UCSD-AML1 (cell line): ENCODE results near the gene PRICKLE2.

Experiments
- DNase-seq: peaks from one replicate; lab custom pipeline; 2025; ENCODE audit not compliant: unreplicated experiment; lab: John Stamatoyannopoulos, UW

Gene PRICKLE2

GRCh38 chr3:64195789-64196188, 29.5 kb downstream of the PRICKLE2 start:
- DNase-seq, result no peak

GRCh38 chr3:64191822-64192221, 33.4 kb downstream of the PRICKLE2 start:
- no peak for DNase-seq

- no peak for DNase-seq
Measured at GRCh38 chr3:64190517-64191515, 34.5 kb downstream of the PRICKLE2 start.

- DNase-seq, result no peak
Measured at GRCh38 chr3:64188810-64189560, 36.3 kb downstream of the PRICKLE2 start.

DNA sequence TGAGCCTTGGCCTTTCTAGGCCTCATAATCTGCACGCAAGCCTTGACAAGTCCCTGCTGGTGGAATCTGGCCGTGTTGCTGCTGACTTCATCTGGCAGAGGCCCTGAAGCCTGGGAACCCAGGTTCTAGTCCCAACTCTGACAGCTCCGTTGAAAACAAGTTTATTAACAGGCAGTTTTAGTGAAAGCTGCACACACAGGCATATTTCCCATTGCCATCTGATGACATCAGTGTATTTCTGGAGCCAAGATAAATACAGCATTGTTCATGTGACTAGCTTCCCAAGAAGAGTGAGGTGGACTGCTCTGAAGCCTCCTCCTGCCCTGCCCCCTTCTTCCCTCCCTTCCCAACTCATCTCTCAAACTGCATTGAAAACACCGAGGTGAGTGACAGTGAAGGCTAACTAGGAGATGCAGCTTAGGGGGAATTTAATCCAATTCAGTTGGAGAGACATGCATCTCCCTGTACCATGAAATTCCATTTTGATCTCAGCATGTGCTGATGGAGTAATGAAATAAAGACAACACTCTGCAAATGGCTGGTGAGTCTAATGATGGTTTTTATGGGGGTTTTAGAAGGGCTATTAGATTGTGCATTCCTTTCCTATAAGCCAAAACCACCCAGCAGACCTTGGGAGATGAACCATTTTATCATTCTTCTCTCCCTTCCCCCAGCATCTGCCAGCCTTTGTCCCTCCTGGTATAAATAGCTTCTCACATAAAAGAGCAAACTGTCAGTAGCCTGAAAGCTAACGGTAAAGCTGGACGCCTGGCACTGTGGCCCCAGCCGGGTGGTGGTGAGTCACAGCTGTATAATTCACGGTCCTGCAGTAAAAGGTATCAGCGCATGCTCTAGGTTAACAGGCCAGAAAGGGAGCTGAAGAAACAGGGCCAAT, 38.0 kb downstream of the PRICKLE2 start:
- no peak for DNase-seq

DNA sequence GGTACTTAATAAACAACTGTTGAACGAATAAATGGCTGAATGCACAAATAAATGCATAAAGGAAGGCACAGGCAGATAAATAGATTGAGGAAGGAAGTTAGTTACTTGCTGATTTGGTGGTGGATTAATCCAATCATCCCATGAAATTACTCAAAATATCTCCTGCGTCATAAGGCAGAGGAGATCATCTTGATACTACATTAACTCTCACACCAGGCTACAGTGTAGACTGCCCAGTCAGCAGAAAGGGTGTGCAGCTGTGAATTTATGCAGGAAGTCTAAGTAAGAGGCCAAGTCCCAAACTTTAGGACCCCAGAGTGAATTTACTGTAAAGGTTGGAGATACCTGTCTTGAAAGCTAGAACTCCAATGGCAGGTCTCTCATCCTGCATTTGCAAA, 38.6 kb downstream of the PRICKLE2 start:
- no peak for DNase-seq

DNA sequence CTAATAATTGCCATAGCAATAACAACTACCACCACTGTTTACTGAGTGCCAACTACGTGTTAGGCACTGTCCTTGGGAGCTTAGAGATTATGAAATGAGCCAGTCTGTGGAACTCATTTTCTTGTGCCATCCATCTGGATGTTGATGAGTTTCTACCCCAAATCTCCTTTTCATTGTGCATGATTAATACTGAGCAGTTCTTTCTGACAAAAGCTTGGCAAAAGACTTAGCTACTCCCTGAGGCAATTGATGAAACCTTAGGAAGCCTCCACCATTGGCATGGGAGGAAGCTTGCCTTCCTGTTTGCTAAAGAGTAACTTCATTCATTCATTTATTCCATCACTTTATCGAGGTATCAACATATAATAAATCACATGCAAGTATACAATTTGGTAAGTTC, 39.8 kb downstream of the PRICKLE2 start:
- DNase-seq, result no peak

- DNase-seq, result no peak
Measured at GRCh38 chr3:64184621-64185020, 40.6 kb downstream of the PRICKLE2 start.

DNA sequence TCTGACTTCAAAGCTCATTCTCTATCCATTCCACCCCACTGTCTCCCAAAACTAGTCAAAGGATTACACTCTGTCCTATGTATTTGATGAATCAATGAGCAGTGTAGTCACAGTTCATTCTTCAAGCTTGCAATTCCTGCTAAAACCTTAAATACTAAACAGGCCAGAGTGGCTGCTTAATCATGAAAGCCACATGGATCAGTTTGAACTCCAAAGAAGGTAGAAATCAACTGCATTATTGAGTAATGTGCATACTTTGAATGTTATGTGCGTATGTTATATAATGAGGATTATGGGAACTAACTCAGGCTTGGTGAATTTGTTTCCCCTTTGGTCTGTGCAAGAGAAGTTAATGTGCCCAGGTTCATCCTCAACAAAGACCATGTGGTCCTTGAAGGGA, 45.4 kb downstream of the PRICKLE2 start:
- DNase-seq, result no peak

GRCh38 chr3:64179249-64179648, 46.0 kb downstream of the PRICKLE2 start:
- no peak for DNase-seq

- DNase-seq, result no peak
Measured at GRCh38 chr3:64178419-64178818, 46.8 kb downstream of the PRICKLE2 start.

- DNase-seq, result no peak
Measured at GRCh38 chr3:64176461-64176996, 48.7 kb downstream of the PRICKLE2 start.

DNA sequence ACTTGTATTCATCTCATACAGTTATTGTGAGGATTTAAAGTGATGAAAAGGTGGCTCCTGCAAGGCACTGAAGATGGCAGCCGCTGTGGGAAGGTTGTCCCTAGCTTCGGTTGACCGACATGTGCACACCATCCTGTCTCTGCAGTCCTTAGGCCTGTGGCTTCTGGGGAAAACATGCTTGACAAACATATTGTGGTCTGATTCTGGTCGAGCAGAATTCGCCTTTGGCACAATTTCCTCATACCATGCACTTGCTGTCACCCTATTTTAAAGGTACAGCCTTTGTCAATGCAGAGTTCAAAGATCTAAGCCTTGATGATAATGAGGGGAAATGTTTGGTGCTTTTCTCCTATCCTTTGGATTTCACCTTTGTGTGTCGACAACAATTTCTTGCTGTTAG, 50.9 kb downstream of the PRICKLE2 start:
- DNase-seq, result no peak

GRCh38 chr3:64173563-64173962, 51.7 kb downstream of the PRICKLE2 start:
- no peak for DNase-seq

- no peak for DNase-seq
Measured at GRCh38 chr3:64170270-64170669, 55.0 kb downstream of the PRICKLE2 start.

DNA sequence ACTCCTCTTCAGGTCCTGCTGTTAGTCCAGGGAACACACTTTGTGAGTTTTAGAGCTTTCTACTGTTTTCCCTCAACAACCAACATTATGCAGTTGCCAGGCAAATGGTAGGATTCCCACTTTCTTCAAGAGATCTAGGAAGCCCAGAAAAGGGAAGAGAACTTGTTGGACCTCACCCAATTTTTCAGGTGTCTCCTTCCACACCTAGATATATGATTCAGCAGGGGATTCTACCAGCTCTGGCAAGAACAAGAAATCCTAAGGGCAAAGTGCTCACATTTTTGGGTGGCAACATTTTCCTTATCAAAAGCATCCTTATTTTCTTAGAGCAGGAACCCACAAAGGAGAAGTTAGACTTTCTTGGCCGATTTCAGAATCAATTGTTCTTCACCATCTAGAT, 57.4 kb downstream of the PRICKLE2 start:
- no peak for DNase-seq

GRCh38 chr3:64167351-64167750, 57.9 kb downstream of the PRICKLE2 start:
- no peak for DNase-seq

DNA sequence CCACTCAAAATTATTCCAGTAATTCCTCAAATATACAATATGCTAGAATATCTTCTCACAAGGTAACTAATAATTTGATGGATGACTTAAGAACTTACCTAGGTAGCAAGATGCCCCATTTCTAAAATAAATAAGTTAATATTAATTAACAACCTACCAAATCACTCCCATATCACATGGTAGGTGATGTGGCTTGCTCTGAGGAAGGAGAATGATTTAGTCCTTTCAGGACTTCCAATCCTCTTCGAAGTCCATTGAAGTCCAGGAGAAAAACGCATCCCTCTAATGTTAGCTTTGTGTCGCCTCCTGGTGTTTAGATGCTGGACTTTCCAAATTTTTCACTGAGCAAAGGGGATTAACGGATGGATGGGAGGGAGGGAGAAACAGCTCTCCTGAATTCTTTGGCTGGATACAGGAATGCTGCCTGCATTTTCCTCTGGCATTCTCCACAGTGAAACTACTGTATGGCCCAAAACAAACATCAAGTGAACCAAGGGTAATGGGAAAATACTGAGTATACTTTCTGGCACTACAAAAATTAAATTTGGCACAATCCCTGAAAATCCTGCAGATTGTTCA, 58.6 kb downstream of the PRICKLE2 start:
- no peak for DNase-seq

GRCh38 chr3:64164349-64164748, 60.9 kb downstream of the PRICKLE2 start:
- no peak for DNase-seq

- DNase-seq, result no peak
Measured at GRCh38 chr3:64163755-64164148, 61.5 kb downstream of the PRICKLE2 start.
